ENCODE data around the gene TESK2. TPM values are rescaled to one million over a fixed set of nuclear protein-coding genes. Genes with fewer than 3 reads are reported as not detected.

The TESK2 gene
- total and polyA plus RNA-seq, 2 of the 13 experiments (the other 11 are each of a cell fraction or from before 2014, with no cell fraction given), result 5.5 to 9.6 TPM

DNA sequence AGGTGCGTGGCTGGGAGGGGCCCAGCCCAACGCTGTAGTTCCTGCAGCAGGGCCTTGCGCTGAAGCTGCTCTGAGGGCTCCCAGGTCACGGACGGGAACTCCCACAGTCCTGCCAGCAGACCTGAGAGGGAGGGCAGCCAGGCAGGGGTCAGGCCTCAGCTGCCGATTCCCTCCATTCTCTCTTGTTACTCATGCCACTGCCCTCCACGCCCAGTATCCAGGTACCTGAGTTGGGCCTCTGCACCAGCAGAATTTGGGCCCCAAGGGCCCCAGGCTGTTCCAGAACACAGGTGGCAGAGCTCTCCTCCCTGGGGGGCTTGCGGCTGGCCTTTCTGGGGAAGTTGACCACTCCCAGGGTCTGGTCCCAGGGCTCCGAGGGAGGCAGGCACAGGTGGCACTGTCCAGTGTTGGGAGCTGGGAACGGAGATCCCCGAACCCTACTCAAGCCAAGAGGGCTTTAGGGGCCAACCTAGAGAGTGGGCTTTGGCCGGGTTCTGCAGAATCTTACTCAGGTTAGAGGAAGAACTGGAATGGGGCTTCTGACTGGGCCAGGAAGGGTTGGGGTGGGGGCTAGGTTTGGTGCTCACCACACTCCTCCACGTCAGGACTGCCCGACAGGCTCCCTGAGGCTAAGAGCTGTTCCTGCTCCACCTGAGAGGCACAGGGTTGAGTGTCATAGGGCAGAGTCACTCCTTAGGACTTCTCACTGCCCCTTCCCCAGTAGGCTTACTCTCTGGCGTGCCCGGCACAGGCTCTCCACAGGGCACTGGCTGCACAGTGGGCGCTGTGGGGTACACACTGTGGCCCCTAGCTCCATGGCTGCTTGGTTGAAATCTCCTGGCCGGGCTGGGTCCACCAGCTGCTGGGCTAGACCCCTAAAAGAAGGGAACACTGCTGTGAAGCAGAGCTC, 159.3 kb downstream of the TESK2 start:
- peaks cover 2 to 26% of the 10 kb centered on the region in 2 experiments; a peak in 4 of 5 replicates for H3K36me3 ChIP-seq (replicated peaks in 1 of 2; ENCODE audit: control insufficient read depth in 1 of 2, insufficient read depth in 2 of 2, low read length in 2 of 2)
- no peaks in the 10 kb centered on the region for H3K9me3 ChIP-seq (ENCODE audit: low read length)
- CTCF ChIA-PET (ENCODE audit: low intra/inter-chr PET ratio, low total read pairs), result no interaction called here
- no peak overlapping the region for H3K4me2 ChIP-seq (ENCODE audit: low read depth, low read length)
- TF ChIP-seq CBX1 (IDR thresholded peaks at IDR 0.05; ENCODE audit: low read depth) (no peak), U2AF2 (IDR thresholded peaks at IDR 0.05; ENCODE audit: low read depth, low read length) (no peak), KMT2B (CRISPR knock-in tag; IDR thresholded peaks at IDR 0.05) (no peak), ZNF335 (CRISPR knock-in tag; IDR thresholded peaks at IDR 0.05) (no peak), ZNF773 (CRISPR knock-in tag; IDR thresholded peaks at IDR 0.05; ENCODE audit: borderline replicate concordance) (no peak), NAIF1 (CRISPR knock-in tag; IDR thresholded peaks at IDR 0.05; ENCODE audit: borderline replicate concordance) (no peak)
- TF ChIP-seq, protein P1, sequence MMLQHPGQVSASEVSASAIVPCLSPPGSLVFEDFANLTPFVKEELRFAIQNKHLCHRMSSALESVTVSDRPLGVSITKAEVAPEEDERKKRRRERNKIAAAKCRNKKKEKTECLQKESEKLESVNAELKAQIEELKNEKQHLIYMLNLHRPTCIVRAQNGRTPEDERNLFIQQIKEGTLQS (CRISPR knock-in tag; IDR thresholded peaks at IDR 0.05), result no peak
- TF ChIP-seq, protein P2, sequence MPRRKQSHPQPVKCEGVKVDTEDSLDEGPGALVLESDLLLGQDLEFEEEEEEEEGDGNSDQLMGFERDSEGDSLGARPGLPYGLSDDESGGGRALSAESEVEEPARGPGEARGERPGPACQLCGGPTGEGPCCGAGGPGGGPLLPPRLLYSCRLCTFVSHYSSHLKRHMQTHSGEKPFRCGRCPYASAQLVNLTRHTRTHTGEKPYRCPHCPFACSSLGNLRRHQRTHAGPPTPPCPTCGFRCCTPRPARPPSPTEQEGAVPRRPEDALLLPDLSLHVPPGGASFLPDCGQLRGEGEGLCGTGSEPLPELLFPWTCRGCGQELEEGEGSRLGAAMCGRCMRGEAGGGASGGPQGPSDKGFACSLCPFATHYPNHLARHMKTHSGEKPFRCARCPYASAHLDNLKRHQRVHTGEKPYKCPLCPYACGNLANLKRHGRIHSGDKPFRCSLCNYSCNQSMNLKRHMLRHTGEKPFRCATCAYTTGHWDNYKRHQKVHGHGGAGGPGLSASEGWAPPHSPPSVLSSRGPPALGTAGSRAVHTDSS (CRISPR knock-in tag; conservative IDR thresholded peaks at IDR 0.05), result no peak
- H4K20me1 ChIP-seq (ENCODE audit: insufficient read depth, low read length), result no peaks in the 10 kb centered on the region
- intact Hi-C loops (cut with micrococcal nuclease; ENCODE audit: unreplicated experiment) (no loop called here), in situ Hi-C loops (cut with HindIII; ENCODE audit: extremely low pct_ligation_motif_present, low pct_unique_long_range_greater_than_20kb) (no loop called here)
- H3K27ac ChIP-seq (ENCODE audit: extremely low read length, insufficient read depth, low read length), result no peak overlapping the region
- no peak overlapping the region for H3K4me3 ChIP-seq (replicated peaks in 1 of 3; ENCODE audit: insufficient read depth in 1 of 3, low read depth in 2 of 3, low read length in 3 of 3)
- H3K79me2 ChIP-seq (ENCODE audit: insufficient read depth, low read length), result no peaks in the 10 kb centered on the region
- ATAC-seq (no peak), FAIRE-seq (no peak), DNase-seq (ENCODE audit: low spot score) (no peak)
- no peak overlapping the region for H3K9ac ChIP-seq (ENCODE audit: insufficient read depth, low read depth, low read length)
- no peak overlapping the region for H2AFZ ChIP-seq (ENCODE audit: low read length)
- no TSS peak for BruUV-seq (replicated peaks)
- H3K4me1 ChIP-seq (ENCODE audit: insufficient read depth, low read length), result peaks cover 28% of the 10 kb centered on the region
- POLR2A ChIA-PET, result interaction anchor here (1.8 kb wide), 1 partner anchor 28 kb away, joined by 7 read pairs; no protein-coding TSS in a partner anchor
- H3K27me3 ChIP-seq (ENCODE audit: control insufficient read depth in 1 of 2, insufficient read depth in 2 of 2, low read length in 2 of 2), result no peaks in the 10 kb centered on the region
- 92% methylated on average over 9 of the region's 18 CpGs for WGBS (ENCODE audit: low lambda C conversion rate)
